Measurements from ENCODE around the gene TNFAIP8. TPM values are rescaled to one million over a fixed set of nuclear protein-coding genes. Genes with fewer than 3 reads are reported as not detected.
A peak's percentile ranks its signal among the peaks of the same experiment; 100 is the strongest.

TNFAIP8 gene
- total and polyA plus RNA-seq, 10 of the 15 experiments (the other 5 are each of a cell fraction or from before 2014, with no cell fraction given) = 124 to 324 (median 177) TPM

- TF ChIP-seq E2F4 (IDR thresholded peaks at IDR 0.05; ENCODE audit: low read depth, low read length) (no peak), ZNF207 (IDR thresholded peaks at IDR 0.05; ENCODE audit: borderline replicate concordance) (no peak), USF1 (IDR thresholded peaks at IDR 0.05; ENCODE audit: borderline replicate concordance, extremely low read length, insufficient read depth, low read depth, low read length) (no peak), TCF3 (IDR thresholded peaks at IDR 0.05; ENCODE audit: borderline replicate concordance, insufficient read depth, low read depth, low read length) (no peak), NFYA (IDR thresholded peaks at IDR 0.05; ENCODE audit: borderline replicate concordance, low read depth, low read length) (no peak), BCL11A (IDR thresholded peaks at IDR 0.05; ENCODE audit: low read depth, low read length) (no peak), BRCA1 (IDR thresholded peaks at IDR 0.05; ENCODE audit: low read depth, low read length) (no peak), YBX1 (IDR thresholded peaks at IDR 0.05) (no peak), ZBTB4 (CRISPR knock-in tag; IDR thresholded peaks at IDR 0.05) (no peak), ETV6 (conservative IDR thresholded peaks at IDR 0.05 in 1 of 2, IDR thresholded peaks at IDR 0.05 in 1 of 2; ENCODE audit: borderline replicate concordance in 1 of 2, low read depth in 1 of 2) (peak in 1 of 2 experiments; percentile 56; a peak in 2 of 4 replicates), IRF5 (IDR thresholded peaks at IDR 0.05; ENCODE audit: borderline replicate concordance) (no peak), WRNIP1 (IDR thresholded peaks at IDR 0.05; ENCODE audit: borderline replicate concordance, low read depth, low read length) (no peak; the same call in 1 of the 2 replicates), SIN3A (IDR thresholded peaks at IDR 0.05; ENCODE audit: low read depth, low read length) (no peak), MLLT1 (IDR thresholded peaks at IDR 0.05) (no peak), ZZZ3 (IDR thresholded peaks at IDR 0.05; ENCODE audit: control insufficient read depth, insufficient read length, low read depth) (no peak), CREM (IDR thresholded peaks at IDR 0.05; ENCODE audit: low read depth) (no peak), REST (IDR thresholded peaks at IDR 0.05; ENCODE audit: low read depth, low read length) (no peak), IKZF1 (conservative IDR thresholded peaks at IDR 0.05) (peak; percentile 46; the same call in 1 of the 2 replicates)
Observed at GRCh38 chr5:119315516-119315949, 40.3 kb upstream of the TNFAIP8 start (continued).

All from GM12878 (cell line).